ENCODE measurements around the gene C14orf132. TPM values are rescaled to one million over a fixed set of nuclear protein-coding genes. Genes with fewer than 3 reads are reported as not detected.

C14orf132 gene
- total and polyA plus RNA-seq, 9 of the 15 experiments (the other 6 are each of a cell fraction or from before 2014, with no cell fraction given) = not detected

DNA sequence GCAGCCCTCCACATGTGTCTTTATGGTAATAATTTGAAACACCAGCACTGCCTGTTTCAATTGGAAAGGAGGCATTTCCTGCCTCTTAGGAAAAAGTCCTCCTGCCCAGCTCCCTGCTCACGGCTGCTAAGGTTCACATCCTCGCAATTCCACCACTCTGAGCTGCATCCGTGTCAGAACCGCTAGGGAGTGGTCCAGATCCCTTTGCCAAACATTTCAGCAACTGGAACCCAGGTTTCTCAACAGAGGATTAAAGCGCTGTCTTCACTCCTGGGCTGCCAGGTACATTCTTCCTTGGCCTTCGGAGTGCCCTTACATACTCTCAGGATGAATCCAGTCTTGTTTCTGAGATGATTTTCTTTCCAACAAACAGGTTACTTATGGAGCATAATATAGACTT, 23.3 kb downstream of the C14orf132 start:
- Histone ChIP-seq H3K4me2 (ENCODE audit: insufficient read depth, low read length) (no peak overlapping the region), H3K4me1 (replicated peaks in 1 of 2; ENCODE audit: control insufficient read depth in 2 of 2, insufficient read depth in 2 of 2, low read length in 2 of 2) (no peaks in the 10 kb centered on the region), H3K27ac (ENCODE audit: extremely low read depth, low read depth, low read length) (no peak overlapping the region), H3K9me3 (replicated peaks; ENCODE audit: control insufficient read depth, insufficient read depth, low read depth, low read length) (no peaks in the 10 kb centered on the region), H3K9me1 (ENCODE audit: control insufficient read depth, insufficient read depth, low read length) (peaks cover 2% of the 10 kb centered on the region), H4K20me1 (replicated peaks; ENCODE audit: control insufficient read depth, insufficient read depth, low read length) (no peaks in the 10 kb centered on the region), H3K9ac (ENCODE audit: insufficient read depth in 1 of 2, low read depth in 2 of 2, low read length in 2 of 2) (no peak overlapping the region), H3K79me2 (ENCODE audit: control insufficient read depth, insufficient read depth, low read length) (no peaks in the 10 kb centered on the region), H2AFZ (ENCODE audit: low read depth, low read length) (no peak overlapping the region), H3K36me3 (ENCODE audit: control insufficient read depth, insufficient read depth, low read length) (no peaks in the 10 kb centered on the region), H3K27me3 (ENCODE audit: control insufficient read depth in 2 of 2, insufficient read depth in 2 of 2, low read length in 2 of 2) (no peaks in the 10 kb centered on the region), H3K4me3 (no peak overlapping the region)
- CTCF ChIA-PET (ENCODE audit: low intra/inter-chr PET ratio) = no interaction called here
- DNase-seq (ENCODE audit: extremely low read depth in 1 of 4, low spot score in 3 of 4) (no peak), FAIRE-seq (no peak), ATAC-seq (no peak)
- POLR2A ChIA-PET = no interaction called here
- intact Hi-C loops (cut with micrococcal nuclease) = no loop called here
- 4% methylated on average over 5 of the region's 6 CpGs for WGBS (ENCODE audit: insufficient coverage, low coverage, missing lambda C conversion rate)
- in situ Hi-C loops (cut with MboI) = no loop called here
- BruUV-seq (replicated peaks) = no TSS peak
- TF ChIP-seq, protein P1, sequence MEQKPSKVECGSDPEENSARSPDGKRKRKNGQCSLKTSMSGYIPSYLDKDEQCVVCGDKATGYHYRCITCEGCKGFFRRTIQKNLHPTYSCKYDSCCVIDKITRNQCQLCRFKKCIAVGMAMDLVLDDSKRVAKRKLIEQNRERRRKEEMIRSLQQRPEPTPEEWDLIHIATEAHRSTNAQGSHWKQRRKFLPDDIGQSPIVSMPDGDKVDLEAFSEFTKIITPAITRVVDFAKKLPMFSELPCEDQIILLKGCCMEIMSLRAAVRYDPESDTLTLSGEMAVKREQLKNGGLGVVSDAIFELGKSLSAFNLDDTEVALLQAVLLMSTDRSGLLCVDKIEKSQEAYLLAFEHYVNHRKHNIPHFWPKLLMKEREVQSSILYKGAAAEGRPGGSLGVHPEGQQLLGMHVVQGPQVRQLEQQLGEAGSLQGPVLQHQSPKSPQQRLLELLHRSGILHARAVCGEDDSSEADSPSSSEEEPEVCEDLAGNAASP (IDR thresholded peaks at IDR 0.05) = no peak
- TF ChIP-seq RBM15 (IDR thresholded peaks at IDR 0.05; ENCODE audit: insufficient read depth, low read length) (no peak), RBFOX2 (IDR thresholded peaks at IDR 0.05; ENCODE audit: low read depth, low read length) (no peak), NFRKB (IDR thresholded peaks at IDR 0.05; ENCODE audit: low read depth) (no peak), RBM22 (IDR thresholded peaks at IDR 0.05; ENCODE audit: low read depth, low read length, poor library complexity, severe bottlenecking) (no peak), HIVEP1 (CRISPR knock-in tag; IDR thresholded peaks at IDR 0.05) (no peak), SETDB1 (IDR thresholded peaks at IDR 0.05; ENCODE audit: low read length) (no peak), ZBTB7A (IDR thresholded peaks at IDR 0.05; ENCODE audit: borderline replicate concordance, control insufficient read depth, low read depth, low read length) (no peak), LCOR (CRISPR knock-in tag; IDR thresholded peaks at IDR 0.05) (no peak), MCM3 (IDR thresholded peaks at IDR 0.05) (no peak), PYGO2 (tag; IDR thresholded peaks at IDR 0.05) (no peak), NELFE (IDR thresholded peaks at IDR 0.05; ENCODE audit: insufficient read depth, insufficient read length) (no peak), ZNF12 (CRISPR knock-in tag; IDR thresholded peaks at IDR 0.05) (no peak), BHLHE40 (IDR thresholded peaks at IDR 0.05; ENCODE audit: low read length) (no peak), PCBP1 (IDR thresholded peaks at IDR 0.05; ENCODE audit: low read depth, low read length, poor library complexity, severe bottlenecking) (no peak), MED1 (CRISPR knock-in tag; IDR thresholded peaks at IDR 0.05; ENCODE audit: borderline replicate concordance) (no peak), ZNF699 (CRISPR knock-in tag; IDR thresholded peaks at IDR 0.05; ENCODE audit: insufficient replicate concordance) (no peak)
- TF ChIP-seq, protein P2, sequence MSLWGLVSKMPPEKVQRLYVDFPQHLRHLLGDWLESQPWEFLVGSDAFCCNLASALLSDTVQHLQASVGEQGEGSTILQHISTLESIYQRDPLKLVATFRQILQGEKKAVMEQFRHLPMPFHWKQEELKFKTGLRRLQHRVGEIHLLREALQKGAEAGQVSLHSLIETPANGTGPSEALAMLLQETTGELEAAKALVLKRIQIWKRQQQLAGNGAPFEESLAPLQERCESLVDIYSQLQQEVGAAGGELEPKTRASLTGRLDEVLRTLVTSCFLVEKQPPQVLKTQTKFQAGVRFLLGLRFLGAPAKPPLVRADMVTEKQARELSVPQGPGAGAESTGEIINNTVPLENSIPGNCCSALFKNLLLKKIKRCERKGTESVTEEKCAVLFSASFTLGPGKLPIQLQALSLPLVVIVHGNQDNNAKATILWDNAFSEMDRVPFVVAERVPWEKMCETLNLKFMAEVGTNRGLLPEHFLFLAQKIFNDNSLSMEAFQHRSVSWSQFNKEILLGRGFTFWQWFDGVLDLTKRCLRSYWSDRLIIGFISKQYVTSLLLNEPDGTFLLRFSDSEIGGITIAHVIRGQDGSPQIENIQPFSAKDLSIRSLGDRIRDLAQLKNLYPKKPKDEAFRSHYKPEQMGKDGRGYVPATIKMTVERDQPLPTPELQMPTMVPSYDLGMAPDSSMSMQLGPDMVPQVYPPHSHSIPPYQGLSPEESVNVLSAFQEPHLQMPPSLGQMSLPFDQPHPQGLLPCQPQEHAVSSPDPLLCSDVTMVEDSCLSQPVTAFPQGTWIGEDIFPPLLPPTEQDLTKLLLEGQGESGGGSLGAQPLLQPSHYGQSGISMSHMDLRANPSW (CRISPR knock-in tag; IDR thresholded peaks at IDR 0.05) = no peak
- TF ChIP-seq, protein P3, sequence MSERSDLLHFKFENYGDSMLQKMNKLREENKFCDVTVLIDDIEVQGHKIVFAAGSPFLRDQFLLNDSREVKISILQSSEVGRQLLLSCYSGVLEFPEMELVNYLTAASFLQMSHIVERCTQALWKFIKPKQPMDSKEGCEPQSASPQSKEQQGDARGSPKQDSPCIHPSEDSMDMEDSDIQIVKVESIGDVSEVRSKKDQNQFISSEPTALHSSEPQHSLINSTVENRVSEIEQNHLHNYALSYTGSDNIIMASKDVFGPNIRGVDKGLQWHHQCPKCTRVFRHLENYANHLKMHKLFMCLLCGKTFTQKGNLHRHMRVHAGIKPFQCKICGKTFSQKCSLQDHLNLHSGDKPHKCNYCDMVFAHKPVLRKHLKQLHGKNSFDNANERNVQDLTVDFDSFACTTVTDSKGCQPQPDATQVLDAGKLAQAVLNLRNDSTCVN (CRISPR knock-in tag; IDR thresholded peaks at IDR 0.05) = no peak
